Middle frontal gyrus (tissue), 1 donor: ENCODE measurements around the gene GRIN3B.

Experiments used
- DNase-seq: peaks from one replicate; pipeline ENCODE4 v3.0.0-alpha.2; 2015; ENCODE audit warnings: low spot score; ENCODE audit errors: extremely low spot score

The GRIN3B gene

GRCh38 chr19:1006711-1007398 is 6.6 kb downstream of the GRIN3B start:
- no peak for DNase-seq

- DNase-seq = no peak
These were observed 7.4 kb downstream of the GRIN3B start for GRCh38 chr19:1007399-1008251.

GRCh38 chr19:1008268-1009040 is 8.2 kb downstream of the GRIN3B start:
- DNase-seq = no peak

- no peak for DNase-seq
These were observed 9.1 kb downstream of the GRIN3B start for GRCh38 chr19:1009041-1009980.

- DNase-seq = no peak
These were observed 9.8 kb downstream of the GRIN3B start for GRCh38 chr19:1009981-1010538.

- no peak for DNase-seq
These were observed 10.6 kb downstream of the GRIN3B start for GRCh38 chr19:1010586-1011510.

- DNase-seq = no peak
These were observed 11.7 kb downstream of the GRIN3B start for GRCh38 chr19:1011831-1012333.

GRCh38 chr19:1012334-1012733 is 12.1 kb downstream of the GRIN3B start:
- DNase-seq = no peak

- DNase-seq = no peak
These were observed 13.0 kb downstream of the GRIN3B start for GRCh38 chr19:1013218-1013617.

GRCh38 chr19:1014161-1015060 is 14.2 kb downstream of the GRIN3B start:
- no peak for DNase-seq

GRCh38 chr19:1015061-1015781 is 15.0 kb downstream of the GRIN3B start:
- DNase-seq = no peak

GRCh38 chr19:1015782-1016646 is 15.8 kb downstream of the GRIN3B start:
- DNase-seq = no peak

GRCh38 chr19:1016647-1017114 is 16.5 kb downstream of the GRIN3B start:
- no peak for DNase-seq

GRCh38 chr19:1017115-1017905 is 17.1 kb downstream of the GRIN3B start:
- no peak for DNase-seq

GRCh38 chr19:1017906-1018305 is 17.7 kb downstream of the GRIN3B start:
- DNase-seq = no peak

GRCh38 chr19:1018393-1018792 is 18.2 kb downstream of the GRIN3B start:
- no peak for DNase-seq
